Activated T-cell treated with anti-CD3 and anti-CD28 coated beads, Interleukin-2, amount 50 U/mL, for 4 hours (primary cell): Measurements from ENCODE around the gene TTC21B. TPM values are rescaled to one million over a fixed set of nuclear protein-coding genes. Genes with fewer than 3 reads are reported as not detected.

ENCODE experiments used
- ATAC-seq, 2 donors: fragments of 200-7000 bp; cut with Tn5 transposase; one replicate each; pipeline ENCODE4 v1.10.0; 2021
- DNase-seq: peaks from one replicate; pipeline ENCODE4 v3.0.0-alpha.2; 2020
- H3K27me3 Mint-ChIP-seq: one replicate; pipeline ENCODE4 v1.8.0; 2021; ENCODE audit warnings: low read depth, mixed read lengths
- H3K36me3 Mint-ChIP-seq: one replicate; pipeline ENCODE4 v1.8.0; 2022; ENCODE audit warnings: mixed read lengths; ENCODE audit not compliant: insufficient read depth
- H3K4me1 Mint-ChIP-seq: one replicate; pipeline ENCODE4 v1.8.0; 2021; ENCODE audit warnings: low read depth, mixed read lengths
- H3K4me3 Mint-ChIP-seq: one replicate; pipeline ENCODE4 v1.8.0; 2021; ENCODE audit warnings: mild to moderate bottlenecking, moderate library complexity, mixed read lengths
- H3K9me3 Mint-ChIP-seq: one replicate; pipeline ENCODE4 v1.8.0; 2021; ENCODE audit warnings: mixed read lengths
- total RNA-seq, 3 donors: library from RNA; stranded (reverse); gene quantifications; one replicate each; pipeline ENCODE4 v1.2.1, GENCODE V29; 2021

Gene TTC21B
- total RNA-seq, 3 donors from 2014 or later, result 13.9 to 18.1 (median 16.3) TPM

DNA sequence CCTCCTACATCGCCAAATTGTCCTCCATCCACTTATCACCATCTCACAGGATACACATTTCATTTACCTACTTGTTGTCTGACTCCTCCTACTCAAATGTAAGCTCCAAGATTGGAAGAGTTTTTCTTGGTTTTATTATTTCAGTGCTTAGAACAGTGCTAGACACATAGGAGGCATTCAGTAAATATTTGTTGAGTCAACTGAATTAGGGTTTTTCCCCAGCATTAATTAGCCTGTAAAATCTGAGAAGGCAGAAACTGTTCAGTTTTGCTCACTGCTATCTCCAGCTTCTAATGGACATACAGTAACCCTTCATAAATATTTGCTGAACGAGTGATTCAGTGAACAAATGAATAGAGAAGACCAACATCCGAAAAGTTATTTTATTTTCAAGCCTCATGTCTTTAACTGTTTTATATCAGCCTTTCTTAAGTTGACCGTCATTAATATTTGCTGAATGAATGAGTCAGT, 800 bp downstream of the TTC21B start:
- ATAC-seq (no peak), DNase-seq (no peak)
- Mint-ChIP-seq H3K4me1 (peaks cover 18% of the 10 kb centered on the region), H3K27me3 (no peaks in the 10 kb centered on the region), H3K4me3 (no peak overlapping the region), H3K9me3 (no peaks in the 10 kb centered on the region), H3K36me3 (peaks cover 3% of the 10 kb centered on the region)

DNA sequence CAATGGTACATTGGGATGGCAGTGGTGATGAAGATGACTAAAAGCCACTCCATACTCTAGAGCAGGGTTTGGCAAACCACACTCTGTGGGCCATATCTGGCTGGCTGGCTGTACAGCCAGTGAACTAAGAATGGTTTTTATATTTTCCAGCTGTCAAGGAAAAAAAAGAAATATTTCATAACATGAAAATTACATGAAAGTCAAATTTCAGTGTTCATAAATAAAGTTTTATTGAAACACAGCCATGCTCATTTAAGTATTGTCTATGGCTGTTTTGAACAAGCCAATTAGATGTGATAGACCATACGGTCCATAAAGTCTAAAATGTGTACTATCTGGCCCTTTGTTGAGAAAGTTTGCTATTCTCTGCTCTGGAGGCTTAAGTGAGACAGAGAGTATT, 1.5 kb downstream of the TTC21B start:
- ATAC-seq, result no peak
- H3K27me3 Mint-ChIP-seq, result no peaks in the 10 kb centered on the region
- DNase-seq, result no peak
- H3K9me3 Mint-ChIP-seq, result no peaks in the 10 kb centered on the region
- peaks cover 7% of the 10 kb centered on the region for H3K36me3 Mint-ChIP-seq
- H3K4me1 Mint-ChIP-seq, result peaks cover 18% of the 10 kb centered on the region
- no peak overlapping the region for H3K4me3 Mint-ChIP-seq

DNA sequence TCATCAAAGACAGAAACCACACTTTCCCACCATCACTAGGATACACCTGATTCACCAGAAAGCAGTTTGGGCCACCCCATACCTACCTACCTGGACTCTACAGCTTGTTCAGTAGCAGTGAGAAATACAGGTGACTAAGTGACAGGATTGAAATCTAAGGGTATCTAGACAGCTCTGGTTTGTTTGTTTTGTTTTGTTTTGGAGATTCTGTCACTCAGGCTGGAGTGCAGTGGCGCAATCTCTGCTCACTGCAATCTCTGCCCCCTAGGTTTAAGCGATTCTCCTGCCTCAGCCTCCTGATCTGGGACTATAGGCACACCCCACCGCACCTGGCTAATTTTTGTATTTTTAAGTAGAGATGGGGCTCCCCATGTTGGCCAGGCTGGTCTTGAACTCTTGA, 3.1 kb downstream of the TTC21B start:
- ATAC-seq (no peak), DNase-seq (no peak)
- Mint-ChIP-seq H3K4me1 (peaks cover 14% of the 10 kb centered on the region), H3K36me3 (peaks cover 7% of the 10 kb centered on the region), H3K9me3 (no peaks in the 10 kb centered on the region), H3K4me3 (no peak overlapping the region), H3K27me3 (no peaks in the 10 kb centered on the region)

DNA sequence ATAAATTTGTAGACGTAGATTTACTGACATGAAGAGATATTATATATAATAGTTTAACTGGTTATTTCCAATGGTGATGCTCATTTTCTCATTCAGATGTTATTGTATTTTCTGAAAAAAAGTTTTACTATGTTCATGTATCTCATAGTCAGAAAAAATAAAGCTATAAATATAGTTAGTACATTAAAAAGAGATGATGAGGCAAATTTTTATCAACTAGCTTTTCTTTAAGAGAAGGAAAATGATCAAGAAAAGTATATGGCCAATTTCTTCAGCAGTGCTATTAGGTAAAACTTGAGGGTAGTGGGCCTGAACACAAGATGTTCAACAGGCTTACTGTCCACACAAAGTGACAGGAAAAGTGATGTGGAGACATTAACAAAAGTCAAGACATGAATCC, 11.7 kb downstream of the TTC21B start:
- Mint-ChIP-seq H3K9me3 (no peaks in the 10 kb centered on the region), H3K27me3 (no peaks in the 10 kb centered on the region), H3K36me3 (peaks cover 51% of the 10 kb centered on the region), H3K4me3 (no peak overlapping the region), H3K4me1 (no peaks in the 10 kb centered on the region)
- ATAC-seq, result no peak
- DNase-seq, result no peak

DNA sequence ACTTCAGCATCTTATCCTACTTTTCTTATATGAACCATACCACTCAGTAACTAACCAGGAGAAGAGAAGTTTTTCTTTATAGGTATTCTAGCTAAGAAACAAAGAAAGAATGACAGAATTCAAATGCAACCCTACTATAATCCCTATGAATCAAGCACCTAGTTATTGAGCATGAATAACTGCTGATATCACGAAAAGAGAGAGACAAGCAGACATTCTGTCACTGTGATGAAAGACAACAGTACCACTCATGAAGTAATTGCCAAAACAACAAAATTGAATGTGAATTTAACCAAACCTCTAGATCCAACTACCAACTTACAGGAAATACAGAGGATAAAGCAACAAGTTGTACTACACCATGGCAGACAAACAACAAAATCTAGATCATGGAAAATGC, 15.3 kb downstream of the TTC21B start:
- Mint-ChIP-seq H3K4me3 (no peak overlapping the region), H3K4me1 (no peaks in the 10 kb centered on the region), H3K27me3 (no peaks in the 10 kb centered on the region), H3K9me3 (no peaks in the 10 kb centered on the region), H3K36me3 (peaks cover 62% of the 10 kb centered on the region)
- ATAC-seq, result no peak
- DNase-seq, result no peak

DNA sequence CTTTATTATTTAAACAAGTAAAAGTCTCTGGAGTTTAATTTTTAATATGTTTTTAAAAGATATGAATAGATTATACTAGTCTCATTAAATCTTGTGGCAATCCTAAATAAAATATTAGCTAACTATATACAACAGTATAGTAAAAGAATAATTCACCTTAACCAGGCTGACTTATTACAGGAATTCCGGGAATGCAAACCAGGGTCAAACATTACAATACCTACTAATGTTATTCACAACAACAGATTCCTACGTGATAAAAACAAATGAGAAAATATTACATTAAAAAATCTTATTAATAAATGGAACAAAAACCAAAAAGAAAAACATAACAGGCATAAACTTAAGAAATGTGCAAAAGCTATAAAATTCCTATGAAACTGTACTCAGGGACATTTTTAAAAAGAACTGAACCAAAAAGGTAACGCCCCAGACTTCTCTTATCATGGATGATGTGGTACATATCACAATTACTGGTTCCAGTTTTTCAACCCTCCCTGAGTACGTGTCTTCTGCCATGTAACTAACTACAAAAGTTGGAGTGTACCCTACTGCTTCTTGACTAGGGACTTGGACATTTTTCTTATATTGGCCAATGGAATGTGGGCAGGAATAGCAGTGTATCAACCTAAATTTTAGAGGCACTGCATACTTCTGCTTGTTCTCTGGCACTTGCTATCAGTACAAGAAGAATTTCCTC, 20.2 kb downstream of the TTC21B start:
- no peak for ATAC-seq
- DNase-seq, result no peak
- no peaks in the 10 kb centered on the region for H3K9me3 Mint-ChIP-seq
- H3K27me3 Mint-ChIP-seq, result no peaks in the 10 kb centered on the region
- H3K4me3 Mint-ChIP-seq, result no peak overlapping the region
- peaks cover 41% of the 10 kb centered on the region for H3K36me3 Mint-ChIP-seq
- no peaks in the 10 kb centered on the region for H3K4me1 Mint-ChIP-seq

DNA sequence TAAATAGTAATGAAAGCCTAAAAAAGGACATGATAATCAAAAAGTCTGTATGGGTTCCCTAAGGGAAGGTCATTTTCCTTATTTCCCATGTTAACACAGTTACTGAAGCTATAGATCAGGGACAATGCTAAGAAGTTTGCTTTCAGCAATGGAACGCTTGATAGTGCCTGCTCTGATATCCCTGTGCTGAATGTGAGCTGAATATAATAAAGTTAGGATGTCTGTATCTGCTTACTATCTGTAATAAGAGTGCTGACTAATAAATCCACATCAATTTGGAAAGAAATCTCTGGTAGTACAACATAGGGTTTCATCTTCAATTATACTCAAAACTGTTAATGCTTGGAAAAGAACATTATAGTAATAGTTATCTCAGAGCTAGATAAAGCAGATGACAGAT, 25.8 kb downstream of the TTC21B start:
- Mint-ChIP-seq H3K4me1 (no peaks in the 10 kb centered on the region), H3K9me3 (no peaks in the 10 kb centered on the region), H3K36me3 (peaks cover 37% of the 10 kb centered on the region), H3K27me3 (no peaks in the 10 kb centered on the region), H3K4me3 (no peak overlapping the region)
- no peak for ATAC-seq
- no peak for DNase-seq

DNA sequence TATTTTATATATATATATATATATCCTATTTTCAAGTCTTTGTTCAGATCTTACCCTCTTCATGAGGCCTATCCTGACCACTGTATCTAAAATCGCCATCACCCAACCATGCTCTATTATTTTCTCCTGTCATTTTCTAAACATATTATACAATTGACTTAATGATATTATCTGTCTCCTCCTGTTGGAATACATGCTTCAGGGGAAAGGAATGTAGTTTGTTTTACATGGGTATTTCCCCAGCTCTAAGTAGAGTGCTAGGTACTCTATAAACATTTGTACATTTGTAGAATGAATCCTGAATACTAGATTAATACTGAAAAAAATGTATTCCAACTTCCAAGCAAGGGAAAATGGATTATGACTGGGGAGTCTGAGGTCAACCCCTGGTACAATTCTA, 26.2 kb downstream of the TTC21B start:
- Mint-ChIP-seq H3K9me3 (no peaks in the 10 kb centered on the region), H3K4me3 (no peak overlapping the region), H3K36me3 (peaks cover 37% of the 10 kb centered on the region), H3K27me3 (no peaks in the 10 kb centered on the region), H3K4me1 (no peaks in the 10 kb centered on the region)
- DNase-seq, result no peak
- ATAC-seq, result no peak

DNA sequence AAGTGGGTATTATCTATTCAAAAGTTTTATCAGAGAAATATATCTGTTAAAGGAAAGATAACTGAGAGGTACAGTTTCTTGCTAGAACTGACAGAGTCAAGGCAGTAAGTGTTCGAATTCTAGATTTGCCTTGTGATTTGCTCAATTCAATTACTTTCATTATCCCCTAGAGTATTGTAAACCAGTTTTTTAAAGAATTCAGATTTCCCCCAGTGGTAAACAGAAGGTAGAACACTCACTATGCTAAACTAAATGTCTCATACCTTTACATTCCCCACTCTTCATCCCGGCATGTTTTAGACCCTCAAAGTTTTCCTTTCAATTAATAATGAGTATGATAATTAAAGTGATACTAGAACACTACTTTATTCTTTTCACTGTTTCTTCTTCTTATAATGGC, 28.6 kb downstream of the TTC21B start:
- Mint-ChIP-seq H3K9me3 (no peaks in the 10 kb centered on the region), H3K4me1 (no peaks in the 10 kb centered on the region), H3K4me3 (no peak overlapping the region), H3K36me3 (peaks cover 43% of the 10 kb centered on the region), H3K27me3 (no peaks in the 10 kb centered on the region)
- ATAC-seq, result no peak
- no peak for DNase-seq

DNA sequence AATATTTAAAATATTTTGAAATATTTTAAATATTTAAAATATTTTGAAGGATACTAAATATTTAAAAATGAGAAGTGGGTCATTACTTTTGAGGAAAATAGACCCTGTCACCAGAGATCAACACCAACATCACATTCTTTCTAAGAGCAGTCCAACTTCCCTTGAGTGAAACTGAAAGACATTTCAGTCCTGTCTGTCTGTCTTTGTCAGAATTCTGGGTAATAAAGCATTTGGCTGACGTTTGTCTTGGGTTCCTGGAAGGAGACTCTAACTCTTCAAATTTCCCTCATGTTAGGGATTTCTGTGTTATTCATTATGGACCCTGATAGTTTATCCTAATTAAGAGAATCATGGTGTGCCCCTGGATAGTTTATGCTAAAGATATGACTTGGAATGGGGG, 32.8 kb downstream of the TTC21B start:
- Mint-ChIP-seq H3K9me3 (no peaks in the 10 kb centered on the region), H3K36me3 (peaks cover 33% of the 10 kb centered on the region), H3K27me3 (no peaks in the 10 kb centered on the region), H3K4me1 (no peaks in the 10 kb centered on the region), H3K4me3 (no peak overlapping the region)
- DNase-seq (no peak), ATAC-seq (no peak)

DNA sequence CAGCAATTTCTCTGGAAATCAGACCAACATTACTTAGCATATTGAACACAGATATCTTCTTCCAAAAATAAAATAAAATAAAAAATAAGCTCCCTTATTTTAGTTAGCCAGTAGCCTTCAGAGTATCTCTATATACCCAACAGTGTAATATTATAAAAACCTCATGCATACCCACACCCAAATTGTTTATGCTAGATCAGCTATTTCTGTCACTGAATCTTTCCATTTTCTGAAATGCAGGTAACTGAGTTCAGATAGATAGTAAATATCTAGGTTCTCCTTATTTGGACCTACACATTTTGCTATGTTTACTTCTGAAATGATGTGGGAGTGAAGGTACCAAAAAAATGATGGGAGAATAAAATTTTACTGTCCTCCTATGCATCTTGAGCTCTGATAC, 39.9 kb downstream of the TTC21B start:
- H3K27me3 Mint-ChIP-seq, result no peaks in the 10 kb centered on the region
- H3K36me3 Mint-ChIP-seq, result peaks cover 23% of the 10 kb centered on the region
- no peak for DNase-seq
- no peaks in the 10 kb centered on the region for H3K4me1 Mint-ChIP-seq
- ATAC-seq, result no peak
- H3K9me3 Mint-ChIP-seq, result no peaks in the 10 kb centered on the region
- no peak overlapping the region for H3K4me3 Mint-ChIP-seq

DNA sequence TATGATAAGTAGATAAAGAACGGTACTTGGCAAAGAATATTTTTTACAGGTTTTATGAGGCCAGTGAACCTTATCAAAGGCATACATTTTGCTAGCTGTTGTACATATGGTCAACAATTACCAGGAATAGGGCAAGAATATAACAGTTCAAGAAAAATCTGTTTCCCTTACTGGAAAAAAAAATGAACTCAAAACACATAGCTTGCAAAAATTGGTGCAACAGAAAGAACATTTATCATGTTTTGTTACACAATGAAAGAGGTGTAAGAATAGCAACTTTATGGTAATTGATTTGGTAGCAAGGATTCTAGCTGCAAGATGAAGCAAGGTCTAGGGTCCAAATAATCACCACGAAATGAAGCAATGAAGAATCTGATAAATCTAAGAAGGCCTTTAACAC, 41.6 kb downstream of the TTC21B start:
- Mint-ChIP-seq H3K27me3 (no peaks in the 10 kb centered on the region), H3K4me1 (no peaks in the 10 kb centered on the region), H3K9me3 (no peaks in the 10 kb centered on the region), H3K36me3 (peaks cover 22% of the 10 kb centered on the region), H3K4me3 (no peak overlapping the region)
- DNase-seq (no peak), ATAC-seq (no peak)

DNA sequence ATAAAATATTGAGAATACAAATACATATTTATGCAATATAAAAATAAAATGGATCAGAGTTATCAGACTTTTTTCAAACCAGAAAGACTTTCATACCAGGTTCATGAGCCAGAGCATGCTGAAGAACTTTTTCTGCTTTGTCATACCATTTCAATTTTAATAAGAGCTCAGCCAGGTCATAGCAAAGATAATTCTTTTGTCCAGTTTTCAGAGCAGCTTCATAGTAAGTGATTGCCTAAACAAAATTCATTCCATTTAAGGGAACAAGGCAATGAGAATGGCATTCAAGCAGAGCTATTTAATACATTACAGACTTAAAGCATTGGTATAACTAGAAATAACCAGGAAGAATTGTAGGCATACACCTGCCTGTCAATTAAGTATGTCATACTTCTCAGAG, 42.3 kb downstream of the TTC21B start:
- Mint-ChIP-seq H3K27me3 (no peaks in the 10 kb centered on the region), H3K4me1 (no peaks in the 10 kb centered on the region), H3K4me3 (no peak overlapping the region), H3K36me3 (peaks cover 19% of the 10 kb centered on the region), H3K9me3 (no peaks in the 10 kb centered on the region)
- no peak for ATAC-seq
- no peak for DNase-seq

DNA sequence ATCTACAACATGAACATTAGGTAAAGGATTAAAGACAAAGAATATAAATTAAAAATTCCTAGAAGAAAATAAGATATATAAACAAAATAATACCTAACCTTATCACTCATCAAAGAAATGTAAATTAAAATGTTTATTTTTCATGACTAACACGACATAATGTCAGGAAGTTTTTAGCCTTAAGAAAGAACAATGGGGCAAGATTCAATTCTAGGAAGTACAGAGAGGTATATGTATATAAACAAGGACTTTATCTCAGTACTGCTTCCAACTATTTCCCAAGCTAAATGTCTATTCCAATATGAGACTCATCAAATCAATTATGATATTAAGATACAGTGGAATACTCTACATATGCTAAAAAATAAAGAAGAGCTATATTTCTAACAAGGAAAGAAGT, 44.1 kb downstream of the TTC21B start:
- H3K4me3 Mint-ChIP-seq, result no peak overlapping the region
- DNase-seq (no peak), ATAC-seq (no peak)
- peaks cover 29% of the 10 kb centered on the region for H3K36me3 Mint-ChIP-seq
- H3K27me3 Mint-ChIP-seq, result no peaks in the 10 kb centered on the region
- no peaks in the 10 kb centered on the region for H3K9me3 Mint-ChIP-seq
- no peaks in the 10 kb centered on the region for H3K4me1 Mint-ChIP-seq

DNA sequence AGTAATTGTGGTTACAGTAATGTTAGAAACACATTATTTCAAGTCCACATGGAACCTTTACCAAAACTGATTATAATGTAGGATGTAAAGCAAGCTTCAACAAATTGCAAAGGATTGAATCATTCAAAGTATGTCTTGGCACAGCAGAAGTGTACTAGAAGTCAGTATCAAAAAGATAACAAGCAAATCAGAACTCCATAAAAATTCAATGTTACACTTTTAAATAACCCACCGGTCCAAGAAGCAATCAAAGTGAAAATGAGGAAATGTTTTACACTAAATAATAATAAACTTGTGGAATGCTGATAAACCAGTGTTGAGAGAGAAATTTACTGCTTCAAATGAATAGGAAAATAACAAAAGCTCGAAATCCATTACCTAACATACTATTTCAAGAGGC, 47.7 kb downstream of the TTC21B start:
- Mint-ChIP-seq H3K4me1 (peaks cover 9% of the 10 kb centered on the region), H3K9me3 (no peaks in the 10 kb centered on the region), H3K4me3 (no peak overlapping the region), H3K27me3 (no peaks in the 10 kb centered on the region), H3K36me3 (peaks cover 36% of the 10 kb centered on the region)
- ATAC-seq, result no peak
- no peak for DNase-seq

DNA sequence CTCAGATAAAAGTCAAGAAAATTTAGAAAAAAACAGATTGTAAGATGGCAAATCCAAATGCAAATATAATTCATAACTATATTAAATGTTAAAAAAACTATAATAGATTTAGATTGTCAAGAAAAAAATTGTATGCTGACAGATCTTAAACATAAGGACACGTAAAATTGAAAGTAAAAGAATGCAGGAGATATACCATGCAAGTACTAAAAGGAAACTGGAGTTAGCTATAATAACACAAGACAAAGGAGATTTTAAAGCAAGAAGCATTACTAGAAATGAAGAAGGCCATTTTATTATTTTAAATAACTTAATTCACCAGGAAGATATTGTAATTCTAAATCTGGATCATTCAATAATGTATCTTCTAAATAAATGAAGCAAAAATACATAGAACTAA, 48.3 kb downstream of the TTC21B start:
- H3K36me3 Mint-ChIP-seq, result peaks cover 36% of the 10 kb centered on the region
- H3K9me3 Mint-ChIP-seq, result no peaks in the 10 kb centered on the region
- no peak overlapping the region for H3K4me3 Mint-ChIP-seq
- DNase-seq (no peak), ATAC-seq (no peak)
- no peaks in the 10 kb centered on the region for H3K27me3 Mint-ChIP-seq
- H3K4me1 Mint-ChIP-seq, result peaks cover 9% of the 10 kb centered on the region
